ENCODE results near the gene SLIT3.

DNA sequence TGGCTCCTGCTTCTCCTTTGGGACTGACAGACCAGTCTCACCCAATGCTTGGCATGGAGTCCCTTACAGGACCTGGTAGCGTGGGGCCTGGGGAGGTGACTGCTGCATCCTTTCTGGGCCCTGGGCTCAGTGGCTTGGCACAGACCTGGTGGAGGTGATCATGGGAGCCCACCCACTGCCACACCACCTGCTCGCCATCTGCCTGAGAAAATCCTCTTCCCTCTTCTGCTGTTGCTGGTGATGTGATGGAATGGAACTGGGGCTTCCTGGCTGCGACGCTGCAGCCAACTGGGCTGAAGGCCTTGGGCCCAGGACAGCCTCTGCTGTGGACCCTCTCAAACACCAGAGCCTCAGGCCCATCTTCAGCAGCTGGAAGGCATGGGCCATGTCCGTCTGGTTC, 599.3 kb downstream of the SLIT3 start:
- TF ChIP-seq EZH2 (IDR thresholded peaks at IDR 0.05; ENCODE audit: low read length, unreplicated experiment) = no peak
- TF ChIP-seq, protein P1, sequence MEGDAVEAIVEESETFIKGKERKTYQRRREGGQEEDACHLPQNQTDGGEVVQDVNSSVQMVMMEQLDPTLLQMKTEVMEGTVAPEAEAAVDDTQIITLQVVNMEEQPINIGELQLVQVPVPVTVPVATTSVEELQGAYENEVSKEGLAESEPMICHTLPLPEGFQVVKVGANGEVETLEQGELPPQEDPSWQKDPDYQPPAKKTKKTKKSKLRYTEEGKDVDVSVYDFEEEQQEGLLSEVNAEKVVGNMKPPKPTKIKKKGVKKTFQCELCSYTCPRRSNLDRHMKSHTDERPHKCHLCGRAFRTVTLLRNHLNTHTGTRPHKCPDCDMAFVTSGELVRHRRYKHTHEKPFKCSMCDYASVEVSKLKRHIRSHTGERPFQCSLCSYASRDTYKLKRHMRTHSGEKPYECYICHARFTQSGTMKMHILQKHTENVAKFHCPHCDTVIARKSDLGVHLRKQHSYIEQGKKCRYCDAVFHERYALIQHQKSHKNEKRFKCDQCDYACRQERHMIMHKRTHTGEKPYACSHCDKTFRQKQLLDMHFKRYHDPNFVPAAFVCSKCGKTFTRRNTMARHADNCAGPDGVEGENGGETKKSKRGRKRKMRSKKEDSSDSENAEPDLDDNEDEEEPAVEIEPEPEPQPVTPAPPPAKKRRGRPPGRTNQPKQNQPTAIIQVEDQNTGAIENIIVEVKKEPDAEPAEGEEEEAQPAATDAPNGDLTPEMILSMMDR (conservative IDR thresholded peaks at IDR 0.05; ENCODE audit: low read depth, low read length) = no peak
- no peak for TF ChIP-seq EZH2phosphoT487 (IDR thresholded peaks at IDR 0.05; ENCODE audit: borderline replicate concordance, low read length)

Data from PC-3 (cell line).